A549 (cell line): ENCODE results near the gene SAMD4B.
A peak's percentile ranks its signal among the peaks of the same experiment; 100 is the strongest.

Source experiments
- BCL3 ChIP-seq: fragments of >200 bp; sonication (Bioruptor Twin); formaldehyde crosslinking; IDR thresholded peaks from 3 replicates; pipeline ENCODE4 v1.6.1; 2016
- CTCF ChIP-seq: fragments of >200 bp; sonication (Bioruptor Twin); formaldehyde crosslinking; IDR thresholded peaks from 3 replicates; pipeline ENCODE4 v1.5.1; 2016
- JUN ChIP-seq, 2 experiments: fragments of >200 bp; sonication (Bioruptor Twin); formaldehyde crosslinking; IDR thresholded peaks; 2 replicates in 1 of 2; 3 replicates in 1 of 2; pipeline ENCODE4 v1.6.1; 2016 to 2017
- JUNB ChIP-seq: fragments of >200 bp; sonication (Bioruptor Twin); formaldehyde crosslinking; IDR thresholded peaks from 2 replicates; pipeline ENCODE4 v1.6.1; 2016
- POLR2A ChIP-seq: IDR thresholded peaks from 2 replicates; pipeline ENCODE4 v1.6.1; 2012; ENCODE audit warnings: mild to moderate bottlenecking, low read length

GRCh38 chr19:39398297-39398864 is 56.2 kb downstream of the SAMD4B start:
- TF ChIP-seq JUN (IDR thresholded peaks at IDR 0.05) (0 out of 5 replicates have a peak, but pooled peaks have one; percentile 2 to 5), POLR2A (no peak), CTCF (no peak), JUNB (peak; percentile 57), BCL3 (no peak; the same call in 2 of the 3 replicates)
